SU-DHL-6 (cell line): ENCODE data around the gene SGMS2.

ENCODE experiments used
- EZH2phosphoT487 ChIP-seq: fragments of 200-600 bp; sonication (generic), shearing (Covaris generic); conservative IDR thresholded peaks from 2 replicates; pipeline ENCODE4 v1.6.1; 2018; ENCODE audit warnings: mild to moderate bottlenecking, antibody characterized with exemption, low read length, moderate library complexity, mixed read lengths
- TF ChIP-seq, protein P1 (sequence below): fragments of 200-600 bp; sonication (generic); IDR thresholded peaks from one replicate; pipeline ENCODE4 v1.5.1; 2017; ENCODE audit warnings: antibody characterized with exemption, mild to moderate bottlenecking, low read length, moderate library complexity; ENCODE audit not compliant: insufficient read depth, poor library complexity, severe bottlenecking

DNA sequence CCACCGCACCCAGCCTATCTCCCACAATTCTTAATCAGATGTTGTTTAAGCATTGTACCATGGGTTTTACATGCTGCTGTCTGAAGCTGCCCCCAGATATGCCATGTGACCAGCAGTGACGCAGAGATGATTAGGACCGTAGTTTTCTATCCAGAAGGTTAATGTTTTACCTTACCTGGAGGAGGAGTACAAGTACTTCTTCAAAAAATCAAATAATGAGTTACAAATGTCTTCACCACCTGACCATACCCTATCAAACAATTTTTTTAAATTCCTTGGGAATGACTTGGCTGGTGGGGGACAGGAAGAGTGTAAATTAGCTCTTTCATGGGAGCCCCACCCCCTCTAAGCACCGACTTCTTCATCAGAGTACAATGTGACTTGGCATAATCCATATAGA lies 16.2 kb upstream of the SGMS2 start:
- TF ChIP-seq, protein P1, sequence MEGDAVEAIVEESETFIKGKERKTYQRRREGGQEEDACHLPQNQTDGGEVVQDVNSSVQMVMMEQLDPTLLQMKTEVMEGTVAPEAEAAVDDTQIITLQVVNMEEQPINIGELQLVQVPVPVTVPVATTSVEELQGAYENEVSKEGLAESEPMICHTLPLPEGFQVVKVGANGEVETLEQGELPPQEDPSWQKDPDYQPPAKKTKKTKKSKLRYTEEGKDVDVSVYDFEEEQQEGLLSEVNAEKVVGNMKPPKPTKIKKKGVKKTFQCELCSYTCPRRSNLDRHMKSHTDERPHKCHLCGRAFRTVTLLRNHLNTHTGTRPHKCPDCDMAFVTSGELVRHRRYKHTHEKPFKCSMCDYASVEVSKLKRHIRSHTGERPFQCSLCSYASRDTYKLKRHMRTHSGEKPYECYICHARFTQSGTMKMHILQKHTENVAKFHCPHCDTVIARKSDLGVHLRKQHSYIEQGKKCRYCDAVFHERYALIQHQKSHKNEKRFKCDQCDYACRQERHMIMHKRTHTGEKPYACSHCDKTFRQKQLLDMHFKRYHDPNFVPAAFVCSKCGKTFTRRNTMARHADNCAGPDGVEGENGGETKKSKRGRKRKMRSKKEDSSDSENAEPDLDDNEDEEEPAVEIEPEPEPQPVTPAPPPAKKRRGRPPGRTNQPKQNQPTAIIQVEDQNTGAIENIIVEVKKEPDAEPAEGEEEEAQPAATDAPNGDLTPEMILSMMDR = no peak
- TF ChIP-seq EZH2phosphoT487 = no peak
